DMS79 treated with DMSO at 0.1 percent for 48 hours (cell line): ENCODE measurements around the gene BAHCC1.

Experiments used
- DNase-seq: peaks from one replicate; lab custom pipeline; 2025; lab: John Stamatoyannopoulos, UW

BAHCC1 gene

GRCh38 chr17:81493198-81494038, 98.2 kb downstream of the BAHCC1 start:
- DNase-seq: no peak

DNA sequence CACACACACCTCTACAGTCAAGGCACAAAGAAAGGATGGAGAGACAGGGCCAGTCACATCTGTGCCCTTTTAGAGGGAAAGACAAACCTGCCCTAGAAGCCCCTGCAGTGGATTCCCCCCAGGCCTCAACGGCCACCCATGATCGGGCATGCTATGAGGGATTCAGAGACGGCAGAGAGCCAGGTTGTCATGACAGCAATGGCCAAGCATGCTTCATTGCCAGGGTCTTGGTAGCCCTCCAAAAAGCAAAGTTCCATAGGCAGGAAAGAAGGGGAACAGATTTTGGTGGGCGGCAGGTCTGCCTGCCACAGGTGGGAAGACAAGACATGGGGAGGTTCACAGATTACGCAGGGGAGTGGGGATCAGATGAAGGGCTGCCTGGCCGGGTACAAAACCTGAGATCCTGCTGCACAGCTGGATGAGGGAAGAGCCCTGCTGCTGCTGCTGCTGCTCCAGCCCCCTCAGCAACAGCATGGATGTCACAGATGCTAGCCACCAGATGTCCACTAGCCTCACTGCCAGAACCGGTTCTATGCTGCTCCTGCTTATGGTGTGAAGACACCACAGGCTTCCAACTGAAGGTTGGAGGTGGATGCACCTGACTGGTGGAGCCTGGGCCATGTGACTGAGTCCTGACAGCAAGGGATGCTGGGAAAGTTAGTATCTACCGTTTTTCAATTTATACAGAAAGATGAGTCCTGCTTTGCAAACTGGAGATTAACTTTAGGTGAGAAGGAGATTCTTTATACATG, 99.5 kb downstream of the BAHCC1 start:
- peak; percentile 47 for DNase-seq

GRCh38 chr17:81498953-81499600, 103.8 kb downstream of the BAHCC1 start:
- no peak for DNase-seq

- no peak for DNase-seq
These were observed 104.3 kb downstream of the BAHCC1 start for GRCh38 chr17:81499601-81499970.

- no peak for DNase-seq
These were observed 104.8 kb downstream of the BAHCC1 start for GRCh38 chr17:81500047-81500446.

- no peak for DNase-seq
These were observed 107.3 kb downstream of the BAHCC1 start for GRCh38 chr17:81502471-81503017.

- no peak for DNase-seq
These were observed 108.4 kb downstream of the BAHCC1 start for GRCh38 chr17:81503619-81504018.

- DNase-seq: no peak
These were observed 113.5 kb downstream of the BAHCC1 start for GRCh38 chr17:81508639-81509206.

DNA sequence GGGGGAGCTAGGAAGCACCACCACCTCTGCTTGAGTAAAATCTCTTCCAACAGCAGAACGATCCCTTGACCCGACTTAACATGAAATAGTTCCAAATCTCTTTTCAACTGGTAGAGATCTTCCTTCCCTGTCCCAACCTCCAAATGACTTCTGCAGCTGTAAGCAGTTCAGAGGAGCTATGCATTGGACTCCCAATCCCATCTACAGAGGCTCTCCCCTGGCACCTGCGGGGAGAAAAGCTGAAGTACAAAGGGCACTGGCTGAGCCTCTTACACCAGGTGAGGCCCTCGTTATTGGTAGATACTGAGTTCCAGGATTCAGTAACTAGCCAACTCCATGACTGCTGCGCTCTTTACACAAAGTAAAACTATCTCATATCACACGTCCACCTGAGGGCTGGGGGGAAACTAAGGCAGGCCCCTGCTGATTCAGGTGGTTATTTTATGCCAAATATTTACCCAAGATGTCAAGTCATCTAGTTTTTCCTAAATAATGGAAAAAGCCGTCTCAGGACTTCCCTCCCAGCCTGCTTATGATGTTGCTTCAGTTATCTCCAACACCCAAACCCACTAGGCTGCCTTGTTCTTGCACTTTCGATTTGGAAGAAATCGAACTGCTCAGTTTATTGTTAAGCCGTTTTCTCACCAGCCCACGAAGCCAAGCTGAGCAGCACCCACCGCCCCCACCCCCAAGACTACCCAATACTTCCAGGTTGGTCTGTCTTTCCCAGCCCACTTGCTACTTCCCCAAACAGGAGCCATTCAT, 114.1 kb downstream of the BAHCC1 start:
- no peak for DNase-seq

GRCh38 chr17:81509972-81510784, 114.9 kb downstream of the BAHCC1 start:
- DNase-seq: no peak

GRCh38 chr17:81510785-81511553, 115.7 kb downstream of the BAHCC1 start:
- DNase-seq: no peak

GRCh38 chr17:81511554-81511803, 116.2 kb downstream of the BAHCC1 start:
- no peak for DNase-seq

DNA sequence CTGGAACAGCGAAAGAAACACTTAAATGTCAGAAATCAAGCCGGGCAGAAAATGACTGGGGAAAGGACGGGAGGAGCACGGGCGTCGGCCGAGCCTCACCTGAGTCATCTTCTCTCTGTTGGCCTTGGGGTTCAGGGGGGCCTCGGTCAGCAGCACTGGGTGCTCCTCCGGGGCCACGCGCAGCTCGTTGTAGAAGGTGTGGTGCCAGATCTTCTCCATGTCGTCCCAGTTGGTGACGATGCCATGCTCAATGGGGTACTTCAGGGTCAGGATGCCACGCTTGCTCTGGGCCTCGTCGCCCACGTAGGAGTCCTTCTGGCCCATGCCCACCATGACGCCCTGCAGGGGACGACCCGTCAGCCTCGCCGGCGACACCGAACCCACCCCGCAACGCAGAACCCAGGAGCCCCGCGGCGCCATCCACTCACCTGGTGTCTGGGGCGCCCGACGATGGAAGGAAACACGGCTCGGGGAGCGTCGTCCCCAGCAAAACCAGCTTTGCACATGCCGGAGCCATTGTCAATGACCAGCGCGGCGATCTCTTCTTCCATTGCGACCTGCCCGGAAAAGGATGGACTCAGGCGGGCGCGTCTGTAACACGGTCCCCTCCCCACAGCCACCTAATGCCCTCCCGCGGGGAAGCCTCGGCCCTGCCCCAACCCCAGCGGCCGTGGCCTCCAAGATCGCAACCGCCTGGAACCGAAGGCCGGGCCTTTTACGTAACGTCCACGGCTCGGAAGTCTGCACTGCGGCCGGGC, 116.7 kb downstream of the BAHCC1 start:
- no peak for DNase-seq

DNA sequence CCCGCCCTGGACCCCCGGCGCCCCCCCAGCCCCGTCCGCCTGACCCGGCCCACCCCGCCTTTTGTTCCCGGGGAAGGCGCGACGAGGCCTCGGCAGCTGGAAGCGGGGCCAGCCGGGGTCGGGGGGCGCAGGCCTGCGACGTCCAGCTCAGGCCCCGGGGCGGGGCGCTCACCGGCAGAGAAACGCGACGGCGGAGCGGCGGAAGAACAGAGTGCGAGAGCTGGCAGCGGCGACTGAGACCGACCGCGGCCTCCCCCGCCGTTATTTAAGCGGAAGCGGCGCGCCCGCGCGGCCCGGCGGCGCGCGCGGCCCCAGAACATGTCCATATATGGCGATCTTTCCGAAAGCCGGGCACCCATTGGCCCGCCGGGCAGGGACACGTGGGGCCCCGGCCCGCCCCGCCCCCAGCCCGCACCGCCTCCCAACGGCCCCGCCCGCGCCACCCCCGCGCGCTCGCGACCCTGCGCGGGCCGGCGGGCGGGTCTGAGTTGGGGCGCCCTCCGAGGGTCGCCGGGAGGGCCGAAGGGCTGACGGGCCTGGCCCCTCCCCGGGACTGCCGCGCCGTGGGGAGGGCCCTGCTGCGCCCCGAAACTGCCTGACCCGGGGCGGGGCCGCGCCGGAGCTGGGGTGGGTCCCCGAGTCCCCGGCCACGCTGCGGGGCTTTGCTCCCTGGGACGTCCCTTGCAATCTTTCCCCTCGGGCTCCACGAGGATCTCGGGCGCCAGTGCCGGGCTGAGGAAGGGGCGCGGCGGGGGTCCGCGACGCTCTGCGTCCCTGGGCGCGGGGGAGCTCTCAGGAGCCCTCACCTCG, 117.5 kb downstream of the BAHCC1 start, which contains the start of gene ACTG1:
TSS of gene ACTG1 (minus strand) at position 238 of the 810 bp plus-strand sequence. CDS start 445 bp downstream, outside the sequence.
- peak; percentile 54 for DNase-seq

GRCh38 chr17:81513372-81513752, 118.1 kb downstream of the BAHCC1 start:
- peak; percentile 31 for DNase-seq

DNA sequence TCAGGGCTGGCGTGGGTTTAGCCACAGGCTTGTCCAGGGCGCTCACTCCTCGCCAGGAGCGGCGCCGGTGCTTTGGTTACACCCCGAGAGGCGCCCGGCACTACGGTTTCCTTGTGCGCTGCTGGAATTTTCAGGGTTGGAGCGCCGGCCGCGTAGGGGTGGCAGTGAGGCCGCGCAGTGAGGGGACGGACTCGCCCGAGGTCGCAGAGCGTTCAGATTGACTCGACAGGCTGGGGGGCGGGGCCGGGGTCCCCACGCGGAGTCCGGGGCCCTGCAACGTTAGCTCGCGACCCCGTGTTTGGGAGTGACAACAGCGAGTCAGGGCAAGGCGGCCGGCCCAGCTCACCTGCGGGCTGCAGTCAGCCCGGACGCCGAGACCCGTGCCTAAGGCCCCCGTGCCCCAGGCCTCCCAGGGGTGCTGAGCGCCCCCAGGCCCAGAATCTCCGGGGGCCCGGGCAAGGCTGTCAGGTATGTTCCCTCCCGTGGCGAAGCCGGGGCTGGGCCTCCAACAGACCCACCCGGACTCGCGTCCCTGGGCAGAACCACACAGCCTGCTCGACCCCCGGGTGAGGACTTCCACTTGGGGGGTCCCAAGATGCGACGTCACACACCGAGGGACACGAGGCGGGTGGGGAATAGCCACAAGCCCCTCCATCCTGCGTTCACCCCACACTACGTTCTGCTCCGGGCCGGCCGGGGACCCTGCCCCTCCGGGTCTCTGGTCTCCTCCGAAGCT, 118.7 kb downstream of the BAHCC1 start:
- DNase-seq: no peak

DNA sequence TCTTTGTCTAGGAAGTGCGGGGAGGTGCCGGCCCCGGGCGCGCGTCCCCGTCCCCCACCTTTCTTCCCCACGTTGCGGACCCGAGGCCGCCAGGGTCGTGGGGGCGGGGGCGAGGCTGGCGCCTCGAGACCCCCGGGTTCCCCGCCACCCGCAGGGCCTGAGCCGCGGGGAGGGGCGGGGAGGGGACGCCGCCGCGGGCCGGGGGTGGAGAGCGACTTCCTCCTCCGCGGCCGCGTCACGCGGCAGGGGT, 119.2 kb downstream of the BAHCC1 start:
- DNase-seq: no peak
